GF-D8 (cell line): Measurements from ENCODE around the gene THAP6.
"Not testable (repeated sequence)": the region's sequence is repeated elsewhere in the genome, so short reads cannot be mapped to it uniquely, and the experiment has no call there.

Experiments
- DNase-seq: peaks from one replicate; lab custom pipeline; 2025; lab: John Stamatoyannopoulos, UW

THAP6 gene

DNA sequence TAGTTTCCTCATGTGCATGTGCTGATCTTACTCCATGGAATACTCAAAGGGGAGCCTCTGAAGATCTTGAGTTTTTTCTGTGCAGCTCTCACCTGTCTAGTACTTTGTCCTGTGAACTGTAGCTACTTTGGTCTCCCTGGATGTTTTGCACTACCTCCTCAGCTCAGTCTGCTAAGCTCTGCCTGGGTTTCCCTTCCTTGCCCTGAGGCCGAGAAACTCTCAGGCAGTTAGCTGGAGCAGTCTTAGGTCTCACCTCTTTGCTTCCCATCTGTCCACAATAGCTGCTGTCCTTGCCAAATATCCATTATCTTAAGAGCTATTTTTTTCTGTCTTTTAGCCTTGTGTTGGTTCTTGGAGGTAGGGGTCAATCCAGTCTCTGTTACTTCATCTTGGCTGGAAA, 11.6 kb downstream of the THAP6 start:
- no peak for DNase-seq

DNA sequence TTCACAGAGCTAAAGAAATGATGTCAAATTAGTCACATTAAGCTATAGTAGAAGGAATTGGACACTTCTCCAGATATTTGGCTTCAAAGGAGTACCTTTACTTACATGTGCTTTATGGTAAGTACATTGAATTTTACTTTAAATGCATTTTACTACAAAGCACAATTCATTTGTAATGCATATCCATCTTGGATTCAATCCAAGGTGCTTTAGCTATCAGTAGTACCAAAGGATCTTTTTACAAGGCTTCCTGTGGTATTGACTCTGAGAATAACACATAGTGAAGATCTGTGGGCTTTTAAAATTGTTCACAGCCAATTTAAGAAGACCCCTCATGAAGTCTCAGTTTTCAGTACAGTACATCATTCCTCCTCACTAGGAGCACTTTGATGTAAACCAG, 13.2 kb downstream of the THAP6 start:
- no peak for DNase-seq

DNA sequence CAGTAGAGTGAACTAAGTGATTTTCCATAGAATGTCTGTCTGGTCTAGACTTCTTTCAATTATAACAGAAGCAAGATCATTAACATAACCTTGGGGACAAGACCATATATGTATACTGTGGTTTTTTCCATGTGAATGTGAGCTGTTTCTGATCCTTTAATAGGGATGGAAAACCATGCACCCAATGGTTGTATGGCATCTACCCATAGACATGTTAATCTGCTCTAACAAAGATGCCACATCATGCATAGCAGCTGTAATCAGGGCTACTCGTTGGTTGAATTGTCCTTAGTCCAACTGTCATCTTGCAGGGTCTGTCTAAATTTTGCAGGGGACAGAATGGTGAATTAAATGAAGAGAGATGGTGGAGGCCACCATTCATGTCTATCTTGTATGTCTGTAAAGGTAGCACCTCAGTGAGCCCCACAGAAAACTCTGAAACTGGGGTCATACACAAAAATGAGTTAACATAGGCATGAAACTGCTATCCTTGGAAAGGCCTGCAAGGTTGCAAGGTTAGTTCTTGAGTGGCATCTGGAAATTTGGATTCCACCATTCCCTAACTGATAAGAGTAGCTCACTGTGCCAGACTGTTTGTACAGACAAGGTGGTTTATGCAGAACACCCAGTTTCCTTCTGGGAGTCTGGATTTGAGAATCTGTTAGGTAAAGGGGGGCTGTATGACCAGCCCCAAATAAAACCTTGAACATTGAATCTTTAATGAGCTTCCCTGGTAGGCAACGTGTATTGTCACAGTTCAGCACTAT, 16.5 kb downstream of the THAP6 start:
- no peak for DNase-seq

DNA sequence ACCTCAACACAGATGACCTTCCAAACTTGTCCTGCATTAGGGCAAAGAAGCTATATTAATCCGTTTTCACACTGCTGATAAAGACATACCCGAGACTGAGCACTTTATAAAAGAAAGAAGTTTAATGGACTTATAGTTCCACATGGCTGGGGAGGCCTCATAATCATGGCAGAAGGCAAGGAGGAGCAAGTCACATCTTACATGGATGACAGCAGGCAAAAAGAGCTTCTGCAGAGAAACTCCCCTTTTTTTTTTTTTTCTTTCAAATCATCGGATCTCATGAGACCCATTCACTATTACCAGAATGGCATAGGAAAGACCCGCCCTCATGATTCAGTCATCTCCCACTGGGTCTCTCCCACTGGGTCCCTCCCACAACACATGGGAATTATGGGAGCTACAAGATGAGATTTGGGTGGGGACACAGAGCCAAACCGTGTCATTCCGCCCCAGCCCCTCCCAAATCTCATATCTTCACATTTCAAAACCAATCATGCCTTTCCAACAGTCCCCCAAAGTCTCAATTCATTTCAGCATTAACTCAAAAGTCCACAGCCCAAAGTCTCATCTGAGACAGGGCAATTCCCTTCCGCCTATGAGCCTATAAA, 17.4 kb downstream of the THAP6 start:
- DNase-seq: not testable (repeated sequence)

DNA sequence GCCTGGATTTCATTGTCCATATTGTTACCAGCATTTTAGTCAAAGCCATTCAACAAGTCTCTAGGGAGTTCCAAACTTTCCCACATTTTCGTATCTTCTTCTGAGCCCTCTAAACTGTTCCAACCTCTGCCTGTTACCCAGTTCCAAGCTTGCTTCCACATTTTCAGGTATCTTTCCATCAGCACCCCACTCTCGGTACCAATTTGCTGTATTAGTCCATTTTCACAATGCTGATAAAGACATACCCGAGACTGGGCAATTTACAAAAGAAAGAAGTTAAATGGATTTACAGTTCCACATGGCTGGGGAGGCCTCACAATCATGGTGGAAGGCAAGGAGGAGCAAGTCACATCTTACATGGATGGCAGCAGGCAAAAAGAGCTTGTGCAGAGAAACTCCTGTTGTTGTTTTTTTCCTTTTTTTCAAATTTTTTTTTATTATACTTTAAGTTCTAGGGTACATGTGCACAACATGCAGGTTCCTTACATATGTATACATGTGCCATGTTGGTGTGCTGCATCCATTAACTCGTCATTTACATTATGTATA, 19.1 kb downstream of the THAP6 start:
- DNase-seq: not testable (repeated sequence)

DNA sequence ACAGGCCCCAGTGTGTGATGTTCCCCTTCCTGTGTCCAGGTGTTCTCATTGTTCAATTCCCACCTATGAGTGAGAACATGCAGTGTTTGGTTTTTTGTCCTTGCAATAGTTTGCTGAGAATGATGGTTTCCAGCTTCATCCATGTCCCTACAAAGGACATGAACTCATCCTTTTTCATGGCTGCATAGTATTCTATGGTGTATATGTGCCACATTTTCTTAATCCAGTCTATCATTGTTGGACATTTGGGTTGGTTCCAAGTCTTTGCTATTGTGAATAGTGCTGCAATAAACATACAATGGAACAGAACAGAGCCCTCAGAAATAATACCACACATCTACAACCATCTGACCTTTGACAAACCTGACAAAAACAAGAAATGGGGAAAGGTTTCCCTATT, 19.7 kb downstream of the THAP6 start:
- not testable (repeated sequence) for DNase-seq

DNA sequence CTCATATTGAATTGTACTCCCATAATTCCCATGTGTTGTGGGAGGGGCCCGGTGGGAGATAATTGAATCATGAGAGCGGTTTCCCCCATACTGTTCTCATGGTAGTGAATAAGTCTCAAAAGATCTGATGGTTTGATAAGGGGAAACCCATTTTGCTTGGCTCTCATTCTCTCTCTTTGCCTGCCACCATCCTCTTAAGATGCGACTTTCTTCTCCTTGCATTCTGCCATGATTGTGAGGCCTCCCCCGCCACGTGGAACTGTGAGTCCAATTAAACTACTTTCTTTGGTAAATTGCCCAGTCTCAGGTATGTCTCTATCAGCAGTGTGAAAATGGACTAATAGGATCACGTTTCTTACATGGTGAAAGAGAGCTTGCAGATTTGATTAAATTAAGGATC, 23.0 kb downstream of the THAP6 start:
- not testable (repeated sequence) for DNase-seq

DNA sequence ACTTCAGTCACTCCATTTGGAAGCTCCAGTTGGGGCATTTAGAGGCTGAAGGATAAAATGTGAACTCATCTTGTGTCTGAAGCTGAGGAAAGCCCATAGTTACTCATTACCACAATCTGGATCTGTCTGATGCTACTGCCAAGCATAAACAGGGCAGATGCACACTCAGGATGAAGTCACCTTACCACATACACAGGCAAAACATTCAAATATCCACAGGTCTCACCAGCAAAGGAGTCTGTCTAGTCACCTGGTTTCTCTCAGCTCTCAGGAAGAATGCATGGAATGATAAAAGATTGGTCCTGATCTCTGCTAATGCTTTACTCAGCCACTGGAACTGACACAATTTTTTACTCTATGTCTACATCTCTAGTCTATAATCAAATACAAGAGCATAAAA, 28.6 kb downstream of the THAP6 start:
- no peak for DNase-seq

DNA sequence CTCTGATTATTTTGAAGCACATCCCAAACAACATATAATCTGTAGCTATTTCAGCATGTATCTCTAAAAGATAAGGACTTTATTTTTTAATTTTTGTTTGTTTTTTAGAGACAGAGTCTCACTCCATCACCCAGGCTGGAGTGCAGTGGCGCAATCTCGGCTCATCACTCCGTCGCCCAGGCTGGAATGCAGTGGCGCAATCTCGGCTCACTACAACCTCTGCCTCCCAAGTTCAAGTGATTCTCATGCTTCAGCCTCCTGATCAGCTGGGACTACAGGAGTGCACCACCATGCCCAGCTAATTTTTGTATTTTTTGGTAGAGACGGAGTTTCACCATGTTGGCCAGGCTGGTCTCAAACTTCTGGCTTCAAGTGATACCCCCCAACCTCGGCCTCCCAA, 29.9 kb downstream of the THAP6 start:
- not testable (repeated sequence) for DNase-seq

DNA sequence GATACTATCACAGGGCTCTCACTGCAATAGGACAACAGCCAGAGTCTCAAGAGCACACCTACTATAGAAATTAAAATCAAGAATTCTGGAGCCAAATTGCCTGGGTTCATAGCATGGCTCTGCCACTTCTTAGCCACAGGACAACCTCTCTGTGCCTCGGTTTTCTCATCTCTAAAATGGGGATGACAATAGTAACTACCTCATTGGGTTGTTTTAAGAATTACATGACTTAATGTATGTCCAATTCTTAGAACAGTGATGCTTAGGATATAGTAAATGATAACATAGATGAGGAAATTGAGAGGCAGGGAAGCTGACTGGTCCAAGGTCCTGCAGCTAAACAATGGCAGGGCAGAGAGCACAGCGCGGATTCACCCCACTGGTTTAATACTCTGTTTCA, 30.6 kb downstream of the THAP6 start:
- DNase-seq: no peak

DNA sequence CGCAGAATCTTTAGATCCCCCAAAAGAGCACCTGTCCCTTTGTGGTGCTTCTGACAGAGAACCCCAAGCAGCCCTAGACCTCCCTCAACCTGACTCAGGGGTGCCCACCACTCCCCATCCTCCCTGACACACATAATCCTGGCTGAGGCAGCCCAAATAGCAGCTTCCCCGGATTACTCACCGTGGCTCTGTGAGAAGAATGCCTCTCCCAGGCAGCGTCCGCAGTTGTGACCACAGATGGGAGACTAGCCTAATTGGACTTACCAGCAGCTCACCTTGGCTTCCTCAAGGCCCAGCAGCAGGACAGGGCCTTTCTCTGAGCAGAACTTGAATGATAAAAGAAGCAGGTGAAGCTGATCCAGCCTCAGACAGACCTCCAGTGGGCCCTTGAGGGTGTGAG, 31.3 kb downstream of the THAP6 start:
- no peak for DNase-seq

DNA sequence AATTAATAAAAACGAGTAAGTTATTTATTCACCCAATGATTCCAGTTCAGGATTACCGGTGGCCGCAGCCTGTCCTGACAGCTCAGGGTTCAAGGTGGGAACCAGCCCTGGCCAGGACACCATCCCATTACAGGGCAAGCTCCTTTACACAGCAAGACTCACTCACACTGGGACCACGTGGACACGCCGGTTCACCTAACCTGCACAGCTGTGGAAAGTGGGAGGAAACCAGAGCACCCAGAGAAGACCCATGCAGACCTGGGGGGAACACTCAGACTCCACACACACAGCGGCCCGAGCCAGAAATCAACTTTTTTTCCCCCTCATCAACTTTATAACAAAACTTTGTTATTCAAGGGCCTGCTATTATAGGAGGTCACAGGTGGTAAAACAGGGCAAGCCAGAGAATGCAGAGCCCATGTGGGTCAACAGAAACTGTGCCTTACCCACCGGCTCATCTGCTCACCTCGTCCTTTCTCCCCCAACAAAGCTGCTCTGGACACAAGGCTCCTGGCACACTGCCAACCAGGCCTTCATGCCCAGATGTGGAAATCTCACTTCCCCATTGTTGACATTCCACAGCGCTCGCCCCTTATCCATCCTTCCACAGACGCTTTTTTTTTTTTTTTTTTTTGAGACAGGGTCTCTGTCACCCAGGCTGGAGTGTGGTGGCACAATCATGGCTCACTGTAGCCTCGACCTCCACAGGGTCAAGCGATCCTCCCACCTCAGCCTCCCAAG, 33.5 kb downstream of the THAP6 start:
- DNase-seq: no peak

DNA sequence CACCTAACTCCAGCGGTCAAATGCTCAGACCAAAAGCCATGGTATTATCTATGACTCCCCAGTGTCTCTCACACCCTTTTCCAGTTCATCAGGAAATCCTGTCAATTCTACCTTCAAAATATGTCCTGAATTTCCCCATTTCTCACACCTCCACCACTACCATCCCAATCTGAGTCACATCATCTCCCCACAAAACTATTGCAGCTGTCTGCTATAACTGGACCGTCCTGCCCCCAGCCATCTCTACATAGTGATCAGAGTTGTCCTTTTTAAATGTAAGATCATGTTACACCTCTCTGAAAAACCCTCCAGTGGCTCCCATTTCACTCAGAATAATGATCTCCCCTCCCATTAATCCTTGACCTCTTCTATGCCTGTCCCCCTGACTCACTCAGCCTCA, 34.7 kb downstream of the THAP6 start:
- no peak for DNase-seq

DNA sequence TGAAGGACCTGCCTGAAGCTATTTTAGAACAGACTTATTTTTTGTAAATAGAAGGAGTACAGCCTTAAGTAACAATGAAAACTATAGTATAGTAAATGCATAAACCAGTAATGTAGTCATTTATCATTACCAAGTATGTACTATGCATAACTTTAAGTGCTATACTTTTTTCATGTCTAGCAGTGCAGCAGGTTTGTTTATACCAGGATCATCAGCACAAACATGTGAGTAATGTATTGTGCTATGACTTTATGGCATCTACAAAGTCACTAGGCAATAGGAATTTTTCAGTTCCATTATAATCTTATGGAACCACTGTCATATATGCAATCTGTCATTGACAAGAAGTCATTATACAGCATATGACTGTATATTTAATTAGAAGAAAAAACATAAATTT, 38.2 kb downstream of the THAP6 start:
- no peak for DNase-seq

DNA sequence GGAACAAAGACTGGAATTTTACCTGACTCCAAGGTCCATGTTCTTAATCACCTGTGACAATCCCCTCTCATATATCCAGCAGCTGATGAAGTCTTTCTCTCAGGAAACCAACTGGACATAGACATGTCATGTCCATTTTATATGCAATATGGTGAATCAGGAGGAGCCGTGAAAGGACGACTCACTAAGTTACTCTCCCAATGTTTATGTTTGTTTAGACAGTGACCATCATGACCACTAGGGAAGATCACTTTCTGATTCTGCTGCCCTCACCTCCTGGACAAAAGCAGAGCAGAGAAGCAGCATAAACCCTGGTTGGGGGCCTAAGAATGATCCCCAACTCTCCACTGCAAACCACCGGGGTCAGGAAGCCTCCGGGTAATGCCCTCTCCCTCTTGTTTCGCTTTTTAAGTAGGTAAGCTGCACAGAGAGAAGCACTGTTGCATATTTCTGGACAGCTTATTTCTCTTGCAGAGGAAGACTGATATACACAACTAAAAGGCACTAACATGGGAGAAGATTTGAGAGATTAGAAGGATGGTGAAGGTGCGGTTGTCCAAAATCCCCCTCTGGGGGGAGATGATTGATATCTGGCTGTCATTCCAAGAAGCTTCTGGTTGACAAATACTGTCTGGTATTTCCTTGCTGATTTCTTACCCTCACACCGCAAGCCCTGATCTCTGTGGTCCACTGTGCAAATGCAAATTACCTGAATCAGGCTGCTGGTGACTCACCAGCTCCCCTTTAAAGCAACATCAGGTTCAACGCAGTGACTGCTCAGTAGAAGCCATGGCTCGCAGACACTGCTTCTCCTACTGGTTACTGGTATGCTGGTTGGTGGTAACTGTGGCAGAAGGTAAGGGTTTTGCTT, 41.3 kb downstream of the THAP6 start, which contains the start of gene ODAPH:
TSS of gene ODAPH (plus strand) at position 773 of the 871 bp plus-strand sequence. CDS start at position 790, 17 bp downstream.
- DNase-seq: no peak

DNA sequence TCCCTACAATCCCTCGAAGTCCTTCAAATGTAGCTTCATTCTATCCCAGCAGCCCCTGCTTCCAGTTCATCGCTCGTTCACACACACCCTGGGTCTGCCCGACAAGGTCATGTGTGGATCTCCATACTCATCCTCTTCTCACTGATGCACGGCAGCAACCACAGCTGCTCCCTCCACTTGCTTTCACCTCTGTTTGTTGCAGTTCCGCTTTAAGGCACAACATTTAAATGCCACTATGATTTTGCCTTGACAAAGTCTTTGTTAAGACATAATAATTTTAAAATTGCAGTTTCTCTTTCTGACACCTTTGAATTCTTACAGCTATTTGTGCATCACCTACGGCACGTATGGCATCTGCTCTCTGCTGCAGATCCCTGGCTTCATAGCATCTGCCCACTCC, 43.4 kb downstream of the THAP6 start:
- no peak for DNase-seq

DNA sequence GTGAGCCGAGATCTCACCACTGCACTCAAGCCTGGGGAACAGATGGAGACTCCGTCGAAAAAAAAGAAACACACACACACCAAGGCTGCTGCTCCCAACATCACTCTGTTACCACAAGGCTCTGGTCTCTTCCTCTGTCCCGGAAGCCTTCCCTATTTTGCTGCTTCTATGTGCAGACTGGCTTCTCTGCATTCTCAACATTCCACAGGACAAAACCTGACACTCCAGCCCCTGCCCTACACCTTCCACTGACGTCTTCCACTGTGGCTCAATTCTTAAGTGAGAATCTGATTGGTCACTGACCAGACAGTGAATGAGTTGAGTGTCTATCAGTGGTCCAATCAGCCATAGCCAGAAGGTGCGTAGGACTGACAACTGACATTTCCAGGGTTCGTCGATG, 47.5 kb downstream of the THAP6 start:
- DNase-seq: no peak

DNA sequence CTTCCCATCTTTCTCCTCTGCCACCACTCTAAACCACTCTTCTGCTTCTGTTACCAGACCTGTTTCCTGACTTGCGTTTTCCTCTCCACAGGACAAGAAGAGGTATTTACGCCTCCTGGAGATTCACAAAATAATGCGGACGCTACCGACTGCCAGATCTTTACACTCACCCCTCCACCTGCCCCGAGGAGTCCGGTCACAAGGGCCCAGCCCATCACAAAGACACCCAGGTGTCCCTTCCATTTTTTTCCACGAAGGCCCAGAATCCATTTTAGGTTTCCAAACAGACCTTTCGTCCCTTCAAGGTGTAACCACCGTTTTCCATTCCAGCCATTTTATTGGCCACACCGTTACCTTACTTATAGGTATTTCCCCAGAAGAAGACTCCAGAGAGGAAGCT, 49.8 kb downstream of the THAP6 start:
- DNase-seq: no peak

DNA sequence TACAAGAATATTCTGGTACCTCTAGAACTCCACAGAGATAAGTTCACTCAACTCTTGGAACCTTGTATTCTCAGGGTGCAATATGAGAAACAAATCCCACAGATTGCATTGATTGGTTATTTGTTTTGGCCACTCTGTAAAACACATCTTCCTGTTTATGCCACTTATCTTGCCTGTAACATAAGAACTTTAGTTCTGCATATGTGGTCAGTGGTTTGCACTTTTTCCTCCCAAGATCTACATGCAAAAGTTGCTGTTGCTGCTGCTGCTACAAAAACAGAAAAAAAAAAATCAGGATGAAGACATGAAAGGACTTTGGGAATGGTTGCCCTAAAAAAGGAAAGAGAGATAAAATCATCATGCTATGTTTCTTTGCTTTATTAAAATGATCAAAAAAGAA, 51.2 kb downstream of the THAP6 start:
- no peak for DNase-seq

DNA sequence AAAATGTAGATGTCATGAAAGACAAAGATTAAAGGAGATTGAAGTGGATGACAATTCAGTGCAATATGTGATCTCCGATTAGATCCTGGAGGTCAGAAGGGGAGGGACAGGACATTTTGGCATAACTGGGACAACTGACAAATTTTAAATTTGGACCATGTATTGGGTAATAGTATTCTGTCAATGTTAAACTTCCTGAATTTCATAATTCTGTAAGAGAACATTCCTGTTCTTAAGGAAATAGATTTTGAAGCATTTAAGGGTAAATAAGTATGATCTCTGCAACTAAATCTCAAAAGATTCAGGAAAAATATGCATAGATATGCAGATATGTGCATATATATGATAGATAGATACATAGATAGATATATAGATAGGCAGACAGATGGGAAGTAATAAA, 52.6 kb downstream of the THAP6 start:
- DNase-seq: no peak

DNA sequence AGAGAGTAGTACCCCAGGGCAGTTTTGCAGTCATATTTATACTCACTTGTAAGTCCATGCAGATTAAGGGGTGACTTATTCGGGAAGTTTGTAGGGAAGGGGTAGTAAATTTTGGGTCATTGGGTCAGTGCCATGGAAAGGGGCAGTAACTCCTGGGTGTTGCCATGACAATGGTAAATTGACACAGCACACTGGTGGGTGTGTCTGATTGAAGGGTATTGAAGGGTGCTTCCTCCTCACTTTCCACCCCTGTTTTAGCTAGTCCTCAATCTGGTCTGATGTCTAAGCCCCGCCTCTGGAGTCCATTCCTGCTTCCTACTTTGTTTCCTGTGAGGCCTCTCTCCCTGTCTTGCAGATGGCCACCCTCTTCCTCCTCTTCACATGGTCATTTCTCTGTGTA, 53.5 kb downstream of the THAP6 start:
- DNase-seq: no peak
